ENCODE data around the gene RETREG1. TPM values are rescaled to one million over a fixed set of nuclear protein-coding genes. Genes with fewer than 3 reads are reported as not detected.
"Not testable (repeated sequence)": the region's sequence is repeated elsewhere in the genome, so short reads cannot be mapped to it uniquely, and the experiment has no call there.

Gene RETREG1
- total RNA-seq, 1 donor from 2014 or later, result 3.0 TPM

DNA sequence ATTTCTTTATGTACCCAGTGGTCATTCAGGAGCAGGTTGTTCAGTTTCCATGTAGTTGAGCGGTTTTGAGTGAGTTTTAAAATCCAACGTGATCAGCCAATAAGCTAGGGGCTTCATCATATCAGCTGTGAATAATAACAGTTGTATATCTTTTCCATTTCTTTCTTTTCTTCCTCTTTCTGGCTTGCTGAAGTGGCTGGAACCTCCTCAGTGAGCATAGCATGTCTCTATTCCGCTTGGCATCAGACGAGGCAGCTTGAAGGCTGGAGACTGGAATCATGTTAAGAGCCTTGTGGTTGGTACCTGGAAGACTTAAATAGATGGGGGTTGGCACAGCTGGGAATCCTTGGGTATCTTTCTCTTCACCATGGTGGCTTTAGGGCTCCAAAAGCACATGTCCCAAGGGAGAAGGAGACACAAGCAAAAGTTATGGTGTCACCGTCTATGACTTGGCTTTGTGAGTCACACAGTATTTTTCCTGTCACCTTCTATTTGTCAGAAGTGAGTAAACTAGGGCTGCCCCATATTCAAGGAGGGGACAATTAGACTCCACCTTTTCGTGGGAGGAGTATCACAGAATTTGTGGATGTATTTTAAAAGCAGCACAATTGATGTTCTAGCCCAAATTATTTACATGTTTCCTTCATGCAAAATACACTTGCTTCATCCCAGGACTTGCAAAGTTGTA is 38.0 kb upstream of the RETREG1 start:
- H2AFZ ChIP-seq (replicated peaks), result no peak overlapping the region
- no peak overlapping the region for H3K27ac Mint-ChIP-seq
- H3K4me1 ChIP-seq, result no peaks in the 10 kb centered on the region
- no peaks in the 10 kb centered on the region for H3K79me2 ChIP-seq (ENCODE audit: low read depth)
- H3K27me3 ChIP-seq, result no peaks in the 10 kb centered on the region
- H3K4me3 Mint-ChIP-seq, result no peak overlapping the region
- no peaks in the 10 kb centered on the region for H3K36me3 Mint-ChIP-seq
- no peak overlapping the region for H3K4me2 ChIP-seq
- H3K36me3 ChIP-seq, result no peaks in the 10 kb centered on the region
- no peaks in the 10 kb centered on the region for H4K20me1 ChIP-seq (ENCODE audit: low read depth)
- no peak overlapping the region for H3K4me3 ChIP-seq
- TF ChIP-seq EZH2 (IDR thresholded peaks at IDR 0.05) (no peak), EZH2phosphoT487 (IDR thresholded peaks at IDR 0.05) (no peak)
- TF ChIP-seq, protein P1, sequence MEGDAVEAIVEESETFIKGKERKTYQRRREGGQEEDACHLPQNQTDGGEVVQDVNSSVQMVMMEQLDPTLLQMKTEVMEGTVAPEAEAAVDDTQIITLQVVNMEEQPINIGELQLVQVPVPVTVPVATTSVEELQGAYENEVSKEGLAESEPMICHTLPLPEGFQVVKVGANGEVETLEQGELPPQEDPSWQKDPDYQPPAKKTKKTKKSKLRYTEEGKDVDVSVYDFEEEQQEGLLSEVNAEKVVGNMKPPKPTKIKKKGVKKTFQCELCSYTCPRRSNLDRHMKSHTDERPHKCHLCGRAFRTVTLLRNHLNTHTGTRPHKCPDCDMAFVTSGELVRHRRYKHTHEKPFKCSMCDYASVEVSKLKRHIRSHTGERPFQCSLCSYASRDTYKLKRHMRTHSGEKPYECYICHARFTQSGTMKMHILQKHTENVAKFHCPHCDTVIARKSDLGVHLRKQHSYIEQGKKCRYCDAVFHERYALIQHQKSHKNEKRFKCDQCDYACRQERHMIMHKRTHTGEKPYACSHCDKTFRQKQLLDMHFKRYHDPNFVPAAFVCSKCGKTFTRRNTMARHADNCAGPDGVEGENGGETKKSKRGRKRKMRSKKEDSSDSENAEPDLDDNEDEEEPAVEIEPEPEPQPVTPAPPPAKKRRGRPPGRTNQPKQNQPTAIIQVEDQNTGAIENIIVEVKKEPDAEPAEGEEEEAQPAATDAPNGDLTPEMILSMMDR (IDR thresholded peaks at IDR 0.05), result no peak
- H3K27ac ChIP-seq, result no peak overlapping the region
- no peaks in the 10 kb centered on the region for H3K4me1 Mint-ChIP-seq
- H3K27me3 Mint-ChIP-seq (ENCODE audit: insufficient read depth, low read depth), result no peaks in the 10 kb centered on the region
- peaks cover 7% of the 10 kb centered on the region for H3K9me3 Mint-ChIP-seq
- H3K9me3 ChIP-seq (ENCODE audit: low read depth), result no peaks in the 10 kb centered on the region
- no peak for DNase-seq (ENCODE audit: low spot score)
- H3F3A ChIP-seq (ENCODE audit: low read depth), result no peaks in the 10 kb centered on the region
- H3K9ac ChIP-seq, result no peak overlapping the region

DNA sequence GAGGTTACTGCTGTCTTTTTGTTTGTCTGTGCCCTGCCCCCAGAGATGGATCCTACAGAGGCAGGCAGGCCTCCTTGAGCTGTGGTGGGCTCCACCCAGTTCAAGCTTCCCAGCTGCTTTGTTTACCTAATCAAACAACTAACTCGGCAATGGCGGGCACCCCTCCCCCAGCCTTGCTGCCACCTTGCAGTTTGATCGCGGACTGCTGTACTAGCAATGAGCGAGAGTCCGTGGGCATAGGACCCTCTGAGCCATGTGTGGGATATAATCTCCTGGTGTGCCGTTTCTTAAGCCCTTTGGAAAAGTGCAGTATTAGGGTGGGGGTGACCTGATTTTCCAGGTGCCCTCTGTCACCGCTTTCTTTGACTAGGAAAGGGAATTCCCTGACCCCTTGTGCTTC is 31.9 kb upstream of the RETREG1 start:
- not testable (repeated sequence) for H3K4me3 ChIP-seq; H3K36me3 Mint-ChIP-seq; H3K36me3 ChIP-seq; H3K27me3 ChIP-seq; H3F3A ChIP-seq (ENCODE audit: low read depth); H3K4me1 Mint-ChIP-seq; DNase-seq (ENCODE audit: low spot score); H3K27me3 Mint-ChIP-seq (ENCODE audit: insufficient read depth, low read depth); H3K27ac Mint-ChIP-seq; H2AFZ ChIP-seq (replicated peaks); H3K4me2 ChIP-seq; H4K20me1 ChIP-seq (ENCODE audit: low read depth); H3K4me1 ChIP-seq; H3K27ac ChIP-seq; H3K9ac ChIP-seq; H3K9me3 ChIP-seq (ENCODE audit: low read depth); H3K4me3 Mint-ChIP-seq; H3K79me2 ChIP-seq (ENCODE audit: low read depth)
- peaks cover 19% of the 10 kb centered on the region for H3K9me3 Mint-ChIP-seq

DNA sequence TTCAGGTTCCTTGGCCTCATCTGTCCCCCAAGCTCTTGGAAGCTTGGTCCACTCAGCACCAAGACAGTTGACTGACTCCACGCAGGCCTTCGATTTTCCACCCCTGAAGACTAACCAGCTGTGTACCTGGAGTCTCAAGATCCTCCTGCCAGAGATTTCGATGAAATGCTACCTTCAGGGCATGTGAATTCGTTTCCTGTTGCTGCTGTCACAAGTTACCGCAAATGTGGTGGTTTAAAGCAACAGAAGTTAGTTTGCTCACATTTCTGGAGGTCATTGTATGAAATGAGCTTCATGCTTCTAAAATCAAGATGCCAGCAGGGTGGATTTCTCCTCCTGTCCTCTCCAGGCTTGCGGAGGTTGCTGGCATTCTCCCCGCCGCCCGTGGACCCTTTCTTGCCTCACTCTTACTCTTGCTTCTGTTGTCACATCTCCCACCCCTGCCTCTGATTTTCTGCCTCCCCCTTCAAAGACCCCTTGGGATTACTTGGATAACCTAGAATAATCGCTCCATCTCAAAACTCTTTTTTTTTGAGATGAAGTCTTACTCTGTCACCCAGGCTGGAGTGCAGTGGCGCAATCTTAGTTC is 27.6 kb upstream of the RETREG1 start:
- no peaks in the 10 kb centered on the region for H3K27me3 ChIP-seq
- H3K9me3 Mint-ChIP-seq, result peaks cover 14% of the 10 kb centered on the region
- H3K4me2 ChIP-seq, result no peak overlapping the region
- no peaks in the 10 kb centered on the region for H4K20me1 ChIP-seq (ENCODE audit: low read depth)
- H3K9me3 ChIP-seq (ENCODE audit: low read depth), result no peaks in the 10 kb centered on the region
- peaks cover 14% of the 10 kb centered on the region for H3K4me1 Mint-ChIP-seq
- no peaks in the 10 kb centered on the region for H3K79me2 ChIP-seq (ENCODE audit: low read depth)
- H3K4me3 ChIP-seq, result no peak overlapping the region
- H3F3A ChIP-seq (ENCODE audit: low read depth), result no peaks in the 10 kb centered on the region
- H3K36me3 ChIP-seq, result no peaks in the 10 kb centered on the region
- TF ChIP-seq, protein P1 (IDR thresholded peaks at IDR 0.05), result no peak
- TF ChIP-seq EZH2 (IDR thresholded peaks at IDR 0.05), result no peak
- TF ChIP-seq EZH2phosphoT487 (IDR thresholded peaks at IDR 0.05), result no peak
- no peak overlapping the region for H2AFZ ChIP-seq (replicated peaks)
- DNase-seq (ENCODE audit: low spot score), result no peak
- no peak overlapping the region for H3K27ac ChIP-seq
- H3K27ac Mint-ChIP-seq, result no peak overlapping the region
- no peak overlapping the region for H3K9ac ChIP-seq
- peaks cover 3% of the 10 kb centered on the region for H3K27me3 Mint-ChIP-seq (ENCODE audit: insufficient read depth, low read depth)
- H3K36me3 Mint-ChIP-seq, result no peaks in the 10 kb centered on the region
- peaks cover 16% of the 10 kb centered on the region for H3K4me1 ChIP-seq
- H3K4me3 Mint-ChIP-seq, result no peak overlapping the region

- peaks cover 14% of the 10 kb centered on the region for H3K4me1 Mint-ChIP-seq
- H3K36me3 ChIP-seq, result no peaks in the 10 kb centered on the region
- TF ChIP-seq, protein P1 (IDR thresholded peaks at IDR 0.05), result no peak
- TF ChIP-seq EZH2phosphoT487 (IDR thresholded peaks at IDR 0.05) (no peak), EZH2 (IDR thresholded peaks at IDR 0.05) (no peak)
- no peak overlapping the region for H3K4me3 ChIP-seq
- H3K9me3 ChIP-seq (ENCODE audit: low read depth), result no peaks in the 10 kb centered on the region
- H3K27ac Mint-ChIP-seq, result no peak overlapping the region
- H3F3A ChIP-seq (ENCODE audit: low read depth), result no peaks in the 10 kb centered on the region
- H3K4me2 ChIP-seq, result no peak overlapping the region
- no peaks in the 10 kb centered on the region for H4K20me1 ChIP-seq (ENCODE audit: low read depth)
- no peak for DNase-seq (ENCODE audit: low spot score)
- no peaks in the 10 kb centered on the region for H3K27me3 ChIP-seq
- no peaks in the 10 kb centered on the region for H3K79me2 ChIP-seq (ENCODE audit: low read depth)
- no peak overlapping the region for H3K4me3 Mint-ChIP-seq
- H3K9me3 Mint-ChIP-seq, result peaks cover 20% of the 10 kb centered on the region
- H3K4me1 ChIP-seq, result peaks cover 16% of the 10 kb centered on the region
- no peak overlapping the region for H3K9ac ChIP-seq
- H3K27ac ChIP-seq, result no peak overlapping the region
- no peaks in the 10 kb centered on the region for H3K36me3 Mint-ChIP-seq
- no peaks in the 10 kb centered on the region for H3K27me3 Mint-ChIP-seq (ENCODE audit: insufficient read depth, low read depth)
- no peak overlapping the region for H2AFZ ChIP-seq (replicated peaks)
Measured at GRCh38 chr5:16642867-16643266, 26.1 kb upstream of the RETREG1 start.

Data from neural progenitor cell (in vitro differentiated cells).